T-helper 2 cell (primary cell): ENCODE measurements around the gene XPR1.
A peak's percentile ranks its signal among the peaks of the same experiment; 100 is the strongest.
"Not testable (repeated sequence)": the region's sequence is repeated elsewhere in the genome, so short reads cannot be mapped to it uniquely, and the experiment has no call there.

Source experiments
- DNase-seq, 5 experiments: peaks; one replicate each; pipeline versions ENCODE4 v3.0.0 to v3.0.0-alpha.2; 2012 to 2022

XPR1 gene

DNA sequence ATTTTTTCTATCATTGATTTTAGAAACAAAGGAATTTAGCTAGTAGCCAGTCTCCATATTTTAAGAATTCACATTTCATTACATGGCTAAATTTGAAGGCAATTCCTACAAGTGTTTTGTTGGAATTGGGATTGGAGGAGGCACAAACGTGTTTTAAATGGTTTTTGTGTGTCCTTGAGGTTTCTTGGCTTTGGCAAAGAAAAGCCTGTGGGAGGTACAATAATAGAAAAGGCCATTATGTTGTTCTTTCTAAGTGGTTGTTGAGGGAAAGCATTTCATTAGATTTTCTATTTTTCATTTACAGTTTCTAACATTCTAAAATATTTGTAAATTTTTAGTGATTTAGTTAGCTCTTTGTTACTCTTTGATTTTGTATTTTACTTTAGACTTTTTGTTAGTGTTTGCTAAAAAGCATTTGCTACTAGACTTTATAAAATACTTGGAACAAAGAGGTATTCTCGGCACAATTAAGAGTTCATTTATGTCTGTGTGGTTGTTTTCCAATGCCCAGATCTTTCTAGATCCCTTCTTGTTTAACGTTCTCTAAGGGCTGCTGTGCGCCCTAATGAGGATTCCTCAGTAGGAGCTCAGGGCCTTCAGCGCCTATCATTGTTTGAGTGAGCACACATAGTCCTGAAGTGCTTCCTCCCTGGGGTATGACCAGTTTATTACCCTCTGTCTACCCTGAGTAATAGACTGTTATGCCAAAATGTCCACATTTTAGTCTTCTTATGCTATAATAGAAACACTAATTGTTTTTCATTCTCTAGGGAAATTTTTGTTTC is 210.9 kb downstream of the XPR1 start:
- no peak for DNase-seq

- DNase-seq = no peak
These were observed 213.5 kb downstream of the XPR1 start for GRCh38 chr1:180845352-180845751.

- DNase-seq = no peak
These were observed 216.4 kb downstream of the XPR1 start for GRCh38 chr1:180848191-180848590.

- DNase-seq = no peak
These were observed 217.4 kb downstream of the XPR1 start for GRCh38 chr1:180849031-180849775.

DNA sequence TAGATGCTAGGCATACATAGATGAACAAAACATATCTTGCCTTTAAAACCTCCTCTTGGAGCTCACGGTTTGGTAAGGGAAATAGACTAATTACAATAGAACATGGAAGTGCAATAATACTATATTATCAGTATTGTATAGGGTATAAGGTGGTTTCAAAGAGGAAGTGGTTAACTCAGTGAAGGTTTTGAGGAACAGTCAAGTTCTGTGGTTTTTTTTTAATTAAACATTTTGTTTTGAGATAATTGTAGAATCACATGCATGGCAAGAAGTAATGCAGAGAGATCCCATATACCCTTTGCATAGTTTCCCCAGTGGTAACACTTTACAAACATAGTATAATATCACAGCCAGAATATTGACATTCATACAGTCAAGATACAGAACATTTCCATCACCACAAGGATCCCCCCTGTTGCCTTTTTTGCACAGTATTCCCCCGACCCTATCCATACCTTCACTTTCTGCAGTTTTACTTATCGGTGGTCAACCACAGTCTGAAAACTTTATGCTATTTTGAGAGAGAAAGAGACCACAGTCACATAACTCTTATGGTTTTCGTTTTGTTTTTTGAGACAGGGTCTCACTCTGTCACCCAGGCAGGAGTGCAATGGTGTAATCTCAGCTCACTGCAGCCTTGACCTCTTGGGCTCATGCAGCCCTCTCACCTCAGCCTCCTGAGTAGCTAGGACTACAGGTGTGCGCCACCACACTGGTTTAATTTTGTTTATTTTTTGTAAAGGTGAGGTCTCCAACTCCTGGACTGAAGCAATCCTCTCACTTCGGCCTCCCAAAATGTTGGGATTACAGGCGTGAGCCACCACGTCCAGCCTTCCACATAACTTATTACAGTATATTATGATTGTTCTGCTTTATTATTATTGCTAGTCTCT is 220.4 kb downstream of the XPR1 start:
- DNase-seq = peak in 1 of 5 experiments; percentile 41

DNA sequence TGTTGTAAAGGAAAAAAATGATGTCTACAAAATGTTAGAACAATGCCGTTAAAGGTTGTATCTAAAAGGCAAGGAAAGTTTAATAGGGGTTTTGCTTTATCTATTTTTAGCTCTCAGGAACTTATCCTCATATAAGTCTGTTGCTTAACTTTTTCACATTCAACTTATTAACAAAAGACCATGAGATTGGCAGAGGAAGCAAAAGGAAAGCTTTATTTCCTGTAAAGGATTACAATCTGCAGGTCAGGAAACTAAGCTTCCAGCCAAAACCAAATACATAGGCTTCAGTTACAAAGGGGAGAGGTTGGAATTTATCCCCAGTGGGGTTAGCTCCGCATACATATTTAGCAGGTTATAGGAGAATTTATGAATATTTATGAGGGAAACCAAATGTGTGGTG is 222.2 kb downstream of the XPR1 start:
- DNase-seq = no peak

DNA sequence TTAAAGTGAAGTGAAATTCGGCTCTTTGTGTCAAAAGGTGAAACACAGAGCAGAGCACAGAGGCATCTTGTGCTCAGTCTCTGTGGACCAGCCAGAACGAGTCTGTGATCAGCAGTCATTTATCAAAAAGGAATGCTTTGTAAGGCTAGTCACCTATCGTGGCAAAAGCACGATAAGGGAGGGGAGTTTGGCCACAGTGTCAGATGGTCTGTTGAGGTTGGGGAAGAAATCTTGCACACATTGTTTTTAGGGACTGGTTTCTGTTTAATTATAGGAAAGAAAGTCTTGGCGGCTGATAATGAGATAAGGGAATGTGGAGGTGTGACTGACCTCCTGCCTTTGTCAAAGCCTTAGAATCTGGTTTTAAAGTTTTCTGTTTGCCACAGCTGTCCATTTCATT is 222.6 kb downstream of the XPR1 start:
- no peak for DNase-seq

- DNase-seq = not testable (repeated sequence)
These were observed 226.3 kb downstream of the XPR1 start for GRCh38 chr1:180857947-180858725.

- no peak for DNase-seq
These were observed 227.5 kb downstream of the XPR1 start for GRCh38 chr1:180859306-180859705.

- no peak for DNase-seq
These were observed 228.7 kb downstream of the XPR1 start for GRCh38 chr1:180860535-180860934.

DNA sequence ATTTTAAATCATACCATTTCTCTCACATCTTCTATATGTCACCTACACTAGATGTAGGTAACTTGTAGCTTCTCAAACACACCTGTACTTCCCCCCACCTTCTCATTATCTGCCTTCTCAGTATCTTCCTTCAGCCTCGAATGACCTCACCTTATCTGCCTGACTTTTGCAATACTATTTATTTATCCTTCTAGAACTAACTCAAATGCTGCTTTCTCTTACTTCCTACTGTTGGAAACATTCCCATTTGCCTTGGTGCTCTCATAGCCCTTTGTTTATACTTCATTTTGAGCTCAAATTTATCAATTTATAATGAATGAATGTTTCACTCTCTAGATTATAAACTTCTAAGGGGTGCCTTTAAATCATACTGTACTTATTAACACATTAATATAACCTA is 230.5 kb downstream of the XPR1 start:
- DNase-seq = no peak

DNA sequence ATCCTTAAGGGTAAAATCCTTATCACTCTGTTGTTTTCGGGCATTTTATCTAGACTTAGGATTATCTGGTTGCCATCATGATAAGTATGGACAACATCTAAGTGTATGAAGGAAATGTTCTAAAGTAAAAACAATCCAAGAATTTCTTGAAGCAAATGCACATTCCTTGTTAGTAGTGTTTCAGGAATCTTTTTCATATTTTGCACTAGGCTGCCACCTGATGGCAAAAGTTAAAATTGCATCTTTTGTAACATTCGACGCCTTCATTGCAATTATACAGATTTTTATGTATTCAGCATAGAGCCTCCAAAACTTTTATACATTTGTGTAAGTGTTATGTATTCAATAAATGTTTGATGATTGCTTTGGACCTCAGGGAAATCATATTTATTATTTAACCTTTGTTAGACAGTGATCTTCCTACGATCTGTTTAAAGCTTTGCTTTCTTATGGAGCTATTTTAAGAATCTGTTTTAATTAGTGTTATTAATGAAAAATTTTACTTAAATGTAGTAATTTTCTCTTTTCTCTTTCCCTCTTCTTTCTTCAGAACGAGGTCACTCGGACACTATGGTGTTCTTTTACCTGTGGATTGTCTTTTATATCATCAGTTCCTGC is 231.4 kb downstream of the XPR1 start:
- DNase-seq = peak in 1 of 5 experiments; percentile 18

DNA sequence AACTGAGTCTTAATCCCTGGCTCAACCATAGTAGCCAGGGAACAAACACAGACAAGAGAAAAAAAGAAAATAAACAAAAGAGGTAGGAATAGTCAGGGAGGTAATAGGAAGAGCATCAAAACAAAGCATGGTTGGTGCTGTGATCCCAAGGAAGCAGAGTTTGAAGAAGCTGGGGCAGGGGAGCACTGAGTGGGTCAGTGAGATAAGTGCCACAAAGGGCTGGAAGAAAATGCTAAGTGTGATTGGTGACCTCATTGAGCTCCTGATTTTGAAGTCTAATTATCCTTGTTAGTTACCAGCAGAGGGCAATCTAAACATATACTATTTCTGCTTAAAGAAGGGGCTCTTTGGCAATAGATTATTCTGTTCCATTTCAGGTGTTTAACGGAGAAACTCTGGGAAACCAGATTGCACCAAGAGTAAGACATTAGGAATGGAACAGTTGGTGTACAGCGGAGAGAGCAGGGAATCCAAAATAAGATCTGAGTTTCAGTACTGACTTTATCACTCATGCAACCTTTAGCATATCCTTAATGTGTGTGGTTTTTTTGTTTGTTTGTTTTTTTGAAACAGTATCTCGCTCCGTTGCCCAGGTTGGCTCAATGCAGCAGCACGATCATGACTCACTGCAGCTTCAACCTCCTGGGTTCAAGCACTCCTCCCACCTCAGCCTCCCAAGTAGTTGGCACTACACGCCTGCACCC is 250.1 kb downstream of the XPR1 start:
- DNase-seq = peak in 1 of 5 experiments; percentile 47

DNA sequence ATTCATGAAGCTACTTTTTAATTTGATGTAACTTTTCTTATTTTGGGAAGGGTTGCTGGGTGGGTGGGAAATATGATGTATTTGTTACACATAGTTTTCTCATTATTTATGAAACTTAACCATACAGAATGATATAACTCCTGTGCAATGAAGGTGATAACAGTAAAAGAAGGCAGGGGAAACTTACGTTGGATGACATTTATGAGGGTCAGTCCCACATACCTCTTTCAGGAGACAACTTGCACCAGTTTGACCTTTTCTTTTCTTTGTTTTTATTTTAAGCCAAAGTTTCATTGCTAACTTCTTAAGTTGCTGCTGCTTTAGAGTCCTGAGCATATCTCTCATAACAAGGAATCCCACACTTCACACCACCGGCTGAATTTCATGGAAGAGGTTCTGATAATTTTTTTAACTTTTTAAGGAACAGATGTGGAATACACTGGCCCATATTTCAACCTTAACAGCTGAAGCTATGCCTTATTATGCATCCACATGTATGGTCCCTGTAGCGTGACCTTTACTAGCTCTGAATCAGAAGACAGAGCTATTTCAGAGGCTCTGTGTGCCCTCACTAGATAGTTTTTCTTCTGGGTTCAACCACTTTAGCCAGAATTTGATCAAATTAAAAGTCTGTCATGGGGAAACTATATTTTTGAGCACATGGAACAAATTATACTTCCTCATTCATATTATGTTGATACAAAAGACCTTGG is 252.9 kb downstream of the XPR1 start:
- DNase-seq = no peak

DNA sequence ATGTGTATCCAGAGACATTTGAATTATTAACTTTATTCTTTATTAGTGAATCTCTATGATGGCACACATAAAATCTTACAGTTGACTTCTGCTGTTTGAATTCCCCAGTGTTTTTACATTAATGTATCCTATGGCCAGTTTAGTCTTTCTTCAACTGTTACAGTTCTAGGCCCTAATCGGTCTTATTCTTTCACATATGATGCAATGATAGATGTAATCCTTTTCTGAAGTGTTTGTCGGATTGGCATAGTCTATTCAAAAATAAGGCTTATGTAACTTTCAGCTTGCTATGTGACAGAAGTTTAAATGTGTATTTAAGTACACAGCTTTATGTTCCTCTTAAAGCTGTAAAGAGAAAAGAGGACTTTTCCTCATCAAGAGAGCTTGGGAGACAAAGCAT is 254.5 kb downstream of the XPR1 start:
- DNase-seq = no peak

DNA sequence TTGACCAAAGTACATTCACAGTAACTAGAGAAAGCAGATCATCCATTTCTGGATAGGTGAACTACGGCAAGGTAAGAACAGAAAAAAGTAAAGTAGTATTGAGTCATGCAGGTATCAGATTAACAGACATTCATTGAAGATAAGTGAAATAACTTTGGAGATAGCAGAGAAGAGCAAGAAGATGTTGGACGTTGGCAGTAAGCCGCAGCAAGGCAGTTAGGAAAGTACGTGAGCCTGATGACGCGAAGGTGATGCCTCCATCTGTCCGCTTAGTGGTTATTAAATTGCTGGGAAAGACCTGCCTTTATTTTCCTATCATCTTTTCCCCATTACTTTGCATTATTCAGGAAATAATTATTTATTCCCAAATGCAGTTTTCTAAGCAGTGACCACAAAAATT is 256.0 kb downstream of the XPR1 start:
- DNase-seq = no peak

DNA sequence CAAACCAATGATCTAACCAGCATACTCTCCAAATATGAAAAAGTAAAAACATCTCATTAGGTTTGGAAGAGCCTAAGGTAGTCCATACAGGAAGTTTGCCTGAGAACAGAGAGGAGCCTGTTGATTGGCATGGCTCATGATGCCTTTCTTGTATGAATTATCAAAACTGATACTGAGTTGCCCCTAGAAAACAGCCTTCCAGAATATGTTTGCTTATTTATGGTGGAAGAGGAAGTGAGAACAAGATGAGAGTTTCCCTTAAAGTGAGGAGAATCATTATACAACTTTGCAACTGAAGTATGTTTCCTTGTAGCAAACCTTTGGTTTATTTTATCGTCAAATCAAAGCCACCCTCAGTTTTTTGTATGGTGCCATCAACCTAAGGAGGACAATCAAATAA is 257.0 kb downstream of the XPR1 start:
- DNase-seq = no peak

DNA sequence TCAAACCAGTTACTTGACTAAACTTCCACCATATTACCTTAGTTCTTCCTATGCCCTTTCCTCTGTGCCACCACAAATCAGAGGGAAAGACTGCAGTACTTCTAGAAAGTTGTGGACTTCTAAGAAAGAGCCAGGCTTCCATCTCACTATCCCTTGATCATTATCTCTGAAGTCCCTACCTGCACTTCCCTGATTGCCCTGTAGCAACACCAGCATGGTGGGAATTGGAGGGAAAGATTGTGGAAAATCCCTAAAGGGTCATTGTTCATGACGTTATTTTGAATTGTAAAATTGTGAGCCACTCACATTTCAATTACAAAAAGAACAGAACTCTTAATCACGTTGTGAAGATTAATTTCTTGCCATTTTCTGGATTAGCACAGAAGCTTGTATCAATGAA is 257.5 kb downstream of the XPR1 start:
- DNase-seq = no peak

DNA sequence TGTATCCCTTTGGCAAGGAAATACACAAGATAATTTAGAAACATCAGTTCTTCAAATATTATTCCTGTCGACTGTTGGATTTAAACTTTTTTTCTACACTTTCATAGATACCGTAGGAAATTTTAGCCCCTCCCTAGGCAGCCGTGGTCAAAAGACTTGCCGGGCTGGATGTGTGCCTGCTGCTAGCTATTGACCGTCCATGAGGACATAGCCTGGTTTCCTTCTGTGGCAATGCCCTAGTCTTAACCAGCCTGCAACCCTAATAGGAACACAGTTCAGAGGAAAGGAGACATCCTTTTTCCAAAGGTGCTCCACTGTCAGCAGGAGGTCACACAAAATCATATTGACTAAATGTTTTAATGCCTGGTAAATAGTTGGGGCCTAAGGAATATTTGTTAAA is 260.4 kb downstream of the XPR1 start:
- DNase-seq = no peak

- DNase-seq = no peak
These were observed 260.9 kb downstream of the XPR1 start for GRCh38 chr1:180892675-180893074.

DNA sequence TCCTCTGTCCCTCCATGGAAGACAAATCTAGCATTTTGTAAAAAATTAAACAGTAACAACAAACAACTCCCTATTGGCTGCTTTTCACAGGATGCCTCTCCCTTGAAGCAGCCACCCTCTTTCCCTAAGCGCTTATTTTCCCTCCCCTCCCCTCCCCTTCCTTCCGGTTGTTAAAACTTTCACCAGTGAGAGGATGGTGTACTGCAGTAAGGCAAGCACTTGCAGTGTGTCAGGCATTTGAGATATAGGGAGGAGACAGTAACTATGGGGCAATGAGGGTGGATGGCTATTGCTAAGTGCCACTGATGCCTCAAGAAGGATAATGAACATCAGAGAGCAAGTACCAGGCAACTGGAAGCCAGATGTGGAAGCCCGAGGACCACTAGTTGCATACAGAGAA is 261.8 kb downstream of the XPR1 start:
- no peak for DNase-seq
